Vagina (tissue), 2 donors: Measurements from ENCODE around the gene CALN1.

Experiments
- POLR2A ChIP-seq, 2 donors: fragments of 450-650 bp; IDR thresholded peaks; one replicate each; pipeline ENCODE4 v1.6.1; 2017; ENCODE audit warnings: antibody characterized with exemption in 2 of 2, mild to moderate bottlenecking in 2 of 2, moderate library complexity in 2 of 2
- POLR2AphosphoS5 ChIP-seq, 2 donors: sonication (generic); formaldehyde crosslinking; IDR thresholded peaks; one replicate each; pipeline ENCODE4 v1.9.0; 2017; ENCODE audit warnings: antibody characterized with exemption in 2 of 2, mild to moderate bottlenecking in 2 of 2, low read depth in 1 of 2; ENCODE audit not compliant: insufficient read depth in 1 of 2
- TF ChIP-seq, protein P1 (sequence below), 3 experiments: fragments of 450-650 bp in 2 of 3; fragments of 200-600 bp in 1 of 3; sonication (generic) in 1 of 3; IDR thresholded peaks; one replicate each; pipeline ENCODE4 v1.5.1; 2017 to 2019; ENCODE audit warnings: antibody characterized with exemption in 3 of 3, mild to moderate bottlenecking in 2 of 3, moderate library complexity in 2 of 3

DNA sequence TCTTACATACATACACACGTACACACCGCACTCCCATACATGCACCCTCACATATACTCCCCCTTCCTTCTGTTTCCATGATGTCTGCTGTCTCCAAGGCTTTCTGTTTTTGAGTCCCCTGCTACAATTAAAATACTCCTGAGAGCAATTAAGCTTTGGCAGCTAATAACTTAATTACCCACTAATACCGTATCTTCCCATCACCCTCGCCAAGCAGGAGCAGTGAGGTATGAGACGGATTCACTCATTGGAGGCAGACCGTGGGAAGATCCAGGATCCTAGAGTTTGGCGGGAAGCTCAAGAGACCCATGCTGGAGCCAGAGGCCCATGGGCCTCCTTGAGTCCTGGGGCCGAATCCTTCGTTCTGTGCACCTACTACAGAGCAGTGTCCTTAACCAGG is 1.7 kb upstream of the CALN1 start:
- TF ChIP-seq, protein P1, sequence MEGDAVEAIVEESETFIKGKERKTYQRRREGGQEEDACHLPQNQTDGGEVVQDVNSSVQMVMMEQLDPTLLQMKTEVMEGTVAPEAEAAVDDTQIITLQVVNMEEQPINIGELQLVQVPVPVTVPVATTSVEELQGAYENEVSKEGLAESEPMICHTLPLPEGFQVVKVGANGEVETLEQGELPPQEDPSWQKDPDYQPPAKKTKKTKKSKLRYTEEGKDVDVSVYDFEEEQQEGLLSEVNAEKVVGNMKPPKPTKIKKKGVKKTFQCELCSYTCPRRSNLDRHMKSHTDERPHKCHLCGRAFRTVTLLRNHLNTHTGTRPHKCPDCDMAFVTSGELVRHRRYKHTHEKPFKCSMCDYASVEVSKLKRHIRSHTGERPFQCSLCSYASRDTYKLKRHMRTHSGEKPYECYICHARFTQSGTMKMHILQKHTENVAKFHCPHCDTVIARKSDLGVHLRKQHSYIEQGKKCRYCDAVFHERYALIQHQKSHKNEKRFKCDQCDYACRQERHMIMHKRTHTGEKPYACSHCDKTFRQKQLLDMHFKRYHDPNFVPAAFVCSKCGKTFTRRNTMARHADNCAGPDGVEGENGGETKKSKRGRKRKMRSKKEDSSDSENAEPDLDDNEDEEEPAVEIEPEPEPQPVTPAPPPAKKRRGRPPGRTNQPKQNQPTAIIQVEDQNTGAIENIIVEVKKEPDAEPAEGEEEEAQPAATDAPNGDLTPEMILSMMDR (IDR thresholded peaks at IDR 0.05), result no peak
- TF ChIP-seq POLR2A (IDR thresholded peaks at IDR 0.05), result no peak
- no peak for TF ChIP-seq POLR2AphosphoS5 (IDR thresholded peaks at IDR 0.05; ENCODE audit: insufficient read depth in 1 of 2, low read depth in 1 of 2)
